HCT116 (cell line): ENCODE data around the gene LGR6. TPM values are rescaled to one million over a fixed set of nuclear protein-coding genes. Genes with fewer than 3 reads are reported as not detected.

Experiments
- ATAC-seq: fragments of 200-7000 bp; cut with Tn5 transposase; 2 replicates; pipeline ENCODE4 v1.9.1; 2020; ENCODE audit warnings: mild to moderate bottlenecking, moderate library complexity
- BruUV-seq: library from RNA; stranded (reverse); fragments of 400-500 nt; replicated peaks from 2 replicates; lab custom pipeline; 2021; lab: Mats Ljungman, UMichigan
- CTCF ChIA-PET: fragments of 300-600 bp; sonication (Branson Sonifier 250); formaldehyde crosslinking; loops from one replicate; lab custom pipeline; 2021; ENCODE audit warnings: antibody characterized with exemption; lab: Charles Lee
- POLR2A ChIA-PET: fragments of 300-600, 350-600 bp; sonication (Branson Sonifier 250); formaldehyde crosslinking; loops from one replicate; lab custom pipeline; 2021; ENCODE audit warnings: antibody characterized with exemption; lab: Charles Lee
- RAD21 ChIA-PET, 2 experiments: fragments of 300-600 bp; sonication (Branson Sonifier 250); formaldehyde crosslinking; loops; one replicate each; lab custom pipeline; 2023; ENCODE audit warnings: low total read pairs in 2 of 2; ENCODE audit not compliant: uncharacterized antibody in 2 of 2, unreplicated experiment in 2 of 2, low non-redundant PET in 1 of 2; lab: Charles Lee
- DNase-seq: peaks from one replicate; pipeline ENCODE4 v3.0.0-alpha.2; 2010; ENCODE audit warnings: low read depth, low spot score
- H2AFZ ChIP-seq: fragments of 200-600 bp; shearing (Covaris generic), sonication (generic); 2 replicates; pipeline ENCODE4 v1.6.1; 2017; ENCODE audit warnings: low read depth, mixed run types, mixed read lengths, antibody characterized with exemption, low read length; ENCODE audit not compliant: poor library complexity, severe bottlenecking
- H3K27ac ChIP-seq: 2 replicates; pipeline ENCODE4 v1.5.1; 2012; ENCODE audit warnings: low read depth, low read length
- H3K27me3 ChIP-seq: fragments of 200-600 bp; sonication (generic); 2 replicates; pipeline ENCODE4 v1.6.1; 2016; ENCODE audit warnings: mixed run types, low read length, mixed read lengths; ENCODE audit not compliant: insufficient read depth
- H3K36me3 ChIP-seq, 2 experiments: fragments of 200-500 bp in 1 of 2; fragments of 200-600 bp in 1 of 2; sonication (Bioruptor generic) in 1 of 2; sonication (generic) in 1 of 2; 2 replicates each; pipeline versions ENCODE4 v1.5.1 to v1.6.1; 2014 to 2016; ENCODE audit warnings: low read length in 2 of 2, inconsistent platforms in 1 of 2, mixed read lengths in 1 of 2, mixed run types in 1 of 2; ENCODE audit not compliant: insufficient read depth in 2 of 2, control insufficient read depth in 1 of 2
- H3K4me1 ChIP-seq, 2 experiments: fragments of 200-600 bp in 1 of 2; sonication (generic) in 1 of 2; 2 replicates each; pipeline versions ENCODE4 v1.5.1 to v1.6.1; 2012 to 2017; ENCODE audit warnings: low read length in 2 of 2, inconsistent platforms in 1 of 2, mild to moderate bottlenecking in 1 of 2, mixed read lengths in 1 of 2, mixed run types in 1 of 2, moderate library complexity in 1 of 2; ENCODE audit not compliant: insufficient read depth in 2 of 2, control insufficient read depth in 1 of 2
- H3K4me2 ChIP-seq: fragments of 200-600 bp; sonication (generic); 2 replicates; pipeline ENCODE4 v1.6.1; 2017; ENCODE audit warnings: mixed run types, low read length, mixed read lengths
- H3K4me3 ChIP-seq, 2 experiments: fragments of 200-600 bp in 1 of 2; sonication (generic) in 1 of 2; replicated peaks in 1 of 2; 2 replicates each; pipeline ENCODE4 v1.5.1; 2011 to 2016; ENCODE audit warnings: low read length in 2 of 2, control low read depth in 1 of 2, low read depth in 1 of 2, mild to moderate bottlenecking in 1 of 2, mixed read lengths in 1 of 2, mixed run types in 1 of 2
- H3K79me2 ChIP-seq: fragments of 200-600 bp; sonication (generic); 2 replicates; pipeline ENCODE4 v1.6.1; 2017; ENCODE audit warnings: mild to moderate bottlenecking, mixed run types, low read length, moderate library complexity, mixed read lengths; ENCODE audit not compliant: insufficient read depth
- H3K9ac ChIP-seq: fragments of 200-600 bp; sonication (generic); 2 replicates; pipeline ENCODE4 v1.6.1; 2016; ENCODE audit warnings: low read length, mixed read lengths
- H3K9me2 ChIP-seq: fragments of 200-600 bp; sonication (generic), shearing (Covaris generic); 2 replicates; pipeline ENCODE4 v1.6.1; 2017; ENCODE audit warnings: mixed run types, mild to moderate bottlenecking, moderate library complexity; ENCODE audit not compliant: insufficient read depth
- H3K9me3 ChIP-seq, 2 experiments: fragments of 200-500 bp in 1 of 2; fragments of 200-600 bp in 1 of 2; sonication (Bioruptor generic) in 1 of 2; sonication (generic) in 1 of 2; 2 replicates each; pipeline ENCODE4 v1.6.1; 2014 to 2017; ENCODE audit warnings: low read length in 2 of 2, mixed read lengths in 2 of 2, inconsistent platforms in 1 of 2, low read depth in 1 of 2, mild to moderate bottlenecking in 1 of 2, mixed run types in 1 of 2, moderate library complexity in 1 of 2; ENCODE audit not compliant: control insufficient read depth in 1 of 2, insufficient read depth in 1 of 2
- H4K20me1 ChIP-seq: fragments of 200-600 bp; sonication (generic), shearing (Covaris generic); 2 replicates; pipeline ENCODE4 v1.6.1; 2017; ENCODE audit warnings: mixed run types, mild to moderate bottlenecking, moderate library complexity; ENCODE audit not compliant: insufficient read depth
- CBX3 ChIP-seq: IDR thresholded peaks from 2 replicates; pipeline ENCODE4 v1.6.1; 2012; ENCODE audit warnings: low read depth
- CEBPB ChIP-seq: IDR thresholded peaks from 2 replicates; pipeline ENCODE4 v1.6.1; 2012; ENCODE audit warnings: low read depth
- CTCF ChIP-seq, 3 experiments: fragments of 200-600 bp in 1 of 3; sonication (generic) in 1 of 3; IDR thresholded peaks in 2 of 3; conservative IDR thresholded peaks in 1 of 3; 2 replicates each; pipeline ENCODE4 v1.5.1; 2012 to 2017; ENCODE audit warnings: low read depth in 2 of 3, low read length in 2 of 3, antibody characterized with exemption in 1 of 3, borderline replicate concordance in 1 of 3, control low read depth in 1 of 3, mild to moderate bottlenecking in 1 of 3, mixed read lengths in 1 of 3, mixed run types in 1 of 3, moderate library complexity in 1 of 3; ENCODE audit not compliant: insufficient read depth in 1 of 3
- EGR1 ChIP-seq: IDR thresholded peaks from 2 replicates; pipeline ENCODE4 v1.6.1; 2012; ENCODE audit warnings: low read depth
- ELF1 ChIP-seq: IDR thresholded peaks from 2 replicates; pipeline ENCODE4 v1.6.1; 2012; ENCODE audit warnings: low read depth, borderline replicate concordance
- POLR2A ChIP-seq: IDR thresholded peaks from 2 replicates; pipeline ENCODE4 v1.7.0; 2011; ENCODE audit warnings: borderline replicate concordance; ENCODE audit not compliant: insufficient read depth, insufficient read length; ENCODE audit errors: extremely low read depth
- POLR2AphosphoS5 ChIP-seq: IDR thresholded peaks from 2 replicates; pipeline ENCODE4 v1.6.1; 2011; ENCODE audit warnings: mild to moderate bottlenecking, low read depth, low read length, moderate library complexity
- SIN3A ChIP-seq: IDR thresholded peaks from 2 replicates; pipeline ENCODE4 v1.6.1; 2012; ENCODE audit warnings: low read depth
- SP1 ChIP-seq: IDR thresholded peaks from 2 replicates; pipeline ENCODE4 v1.6.1; 2012; ENCODE audit warnings: low read depth
- SRF ChIP-seq: IDR thresholded peaks from 2 replicates; pipeline ENCODE4 v1.6.1; 2012; ENCODE audit warnings: low read depth
- TCF7L2 ChIP-seq: IDR thresholded peaks from 2 replicates; pipeline ENCODE4 v1.7.0; 2011; ENCODE audit warnings: borderline replicate concordance, inconsistent platforms; ENCODE audit not compliant: insufficient read depth, insufficient read length; ENCODE audit errors: extremely low read depth
- YY1 ChIP-seq: IDR thresholded peaks from 2 replicates; pipeline ENCODE4 v1.6.1; 2011; ENCODE audit warnings: low read length, low read depth, moderate library complexity, mild to moderate bottlenecking; ENCODE audit not compliant: insufficient replicate concordance; ENCODE audit errors: extremely low read depth
- ZFX ChIP-seq: fragments of 450-650 bp; IDR thresholded peaks from 2 replicates; pipeline ENCODE4 v1.6.1; 2017
- intact Hi-C: fragments of 100-400 bp; cut with micrococcal nuclease; formaldehyde crosslinking; loops from 2 replicates; pipeline ENCODE4 v1.10.0; 2022
- total RNA-seq: library from RNA; stranded (reverse); gene quantifications from one replicate; pipeline ENCODE4 v1.2.1, GENCODE V29; 2021; ENCODE audit not compliant: unreplicated experiment
- TF ChIP-seq, protein P1 (sequence below): IDR thresholded peaks from 2 replicates; pipeline ENCODE4 v1.6.1; 2012
- TF ChIP-seq, protein P2 (sequence below): IDR thresholded peaks from 2 replicates; pipeline ENCODE4 v1.6.1; 2012

LGR6 gene
- total RNA-seq, 1 experiment from 2014 or later: 0.20 TPM

DNA sequence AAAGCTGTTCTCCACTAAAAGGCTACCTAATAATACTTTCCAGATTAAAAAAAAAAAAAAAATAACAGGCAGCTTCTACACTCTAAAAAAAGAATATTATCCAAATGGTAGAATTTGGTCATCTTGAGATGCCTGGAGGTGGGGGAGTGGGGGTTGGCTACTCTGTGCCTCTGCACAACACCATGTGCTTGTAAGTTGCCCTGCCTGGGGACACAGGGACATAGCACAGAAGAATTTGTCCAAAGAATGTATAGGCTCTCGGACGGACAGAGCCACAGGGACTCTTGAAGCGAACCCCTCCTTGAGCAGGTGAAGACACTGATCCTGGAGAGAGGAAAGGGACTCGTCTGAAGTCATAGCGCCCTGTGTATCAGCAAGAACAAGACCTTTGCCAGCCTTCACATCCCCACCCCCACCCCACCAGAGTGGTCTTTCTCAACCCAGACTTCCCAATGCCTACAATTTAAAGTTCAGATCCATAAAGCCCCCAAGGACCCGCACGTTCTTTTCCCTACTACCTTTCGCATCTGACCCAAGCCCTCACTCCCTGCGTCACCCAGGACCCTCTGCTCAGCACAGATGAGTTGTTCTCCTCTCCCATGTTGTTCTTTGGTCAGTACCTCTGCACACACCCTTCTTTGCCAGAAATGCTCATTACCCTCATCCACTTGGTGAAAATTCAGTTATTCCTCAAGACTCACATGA is 72.6 kb downstream of the LGR6 start:
- ChIA-PET POLR2A (no interaction called here), CTCF (no interaction called here), RAD21 (no interaction called here)
- H3K9ac ChIP-seq: no peak overlapping the region
- H3K9me2 ChIP-seq: no peaks in the 10 kb centered on the region
- BruUV-seq: no TSS peak
- DNase-seq (no peak), ATAC-seq (no peak)
- no peaks in the 10 kb centered on the region for H4K20me1 ChIP-seq
- H3K9me3 ChIP-seq: no peaks in the 10 kb centered on the region
- H3K79me2 ChIP-seq: no peaks in the 10 kb centered on the region
- H3K27me3 ChIP-seq: peaks cover 57% of the 10 kb centered on the region
- no peak overlapping the region for H3K27ac ChIP-seq
- no peak for TF ChIP-seq TCF7L2
- TF ChIP-seq ELF1: no peak
- no peak for TF ChIP-seq YY1
- no peak for TF ChIP-seq POLR2A
- no peak for TF ChIP-seq SRF
- no peak for TF ChIP-seq SIN3A
- TF ChIP-seq CEBPB: no peak
- TF ChIP-seq ZFX: no peak
- no peaks in the 10 kb centered on the region for H3K4me1 ChIP-seq
- H3K4me2 ChIP-seq: no peak overlapping the region
- no peak overlapping the region for H3K4me3 ChIP-seq
- intact Hi-C loops: no loop called here
- no peak overlapping the region for H2AFZ ChIP-seq
- H3K36me3 ChIP-seq: no peaks in the 10 kb centered on the region

GRCh38 chr1:202268032-202268431 is 74.4 kb downstream of the LGR6 start:
- ATAC-seq (no peak), DNase-seq (no peak)
- Histone ChIP-seq H3K9me3 (no peaks in the 10 kb centered on the region), H3K79me2 (no peaks in the 10 kb centered on the region), H2AFZ (no peak overlapping the region), H3K4me3 (no peak overlapping the region), H3K9ac (no peak overlapping the region), H3K4me2 (no peak overlapping the region), H4K20me1 (no peaks in the 10 kb centered on the region), H3K9me2 (no peaks in the 10 kb centered on the region), H3K4me1 (no peaks in the 10 kb centered on the region), H3K27ac (no peak overlapping the region), H3K27me3 (peaks cover 58% of the 10 kb centered on the region), H3K36me3 (no peaks in the 10 kb centered on the region)
- intact Hi-C loops: no loop called here
- TF ChIP-seq SIN3A (no peak), POLR2AphosphoS5 (no peak), TCF7L2 (no peak), CBX3 (no peak), YY1 (no peak), EGR1 (no peak), SP1 (no peak), ZFX (no peak), CTCF (IDR thresholded peaks at IDR 0.05 in 2 of 3, conservative IDR thresholded peaks at IDR 0.05 in 1 of 3; ENCODE audit: borderline replicate concordance in 1 of 3, insufficient read depth in 1 of 3, low read depth in 2 of 3, low read length in 2 of 3) (no peak)
- TF ChIP-seq, protein P1, sequence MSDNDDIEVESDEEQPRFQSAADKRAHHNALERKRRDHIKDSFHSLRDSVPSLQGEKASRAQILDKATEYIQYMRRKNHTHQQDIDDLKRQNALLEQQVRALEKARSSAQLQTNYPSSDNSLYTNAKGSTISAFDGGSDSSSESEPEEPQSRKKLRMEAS: no peak
- TF ChIP-seq, protein P2, sequence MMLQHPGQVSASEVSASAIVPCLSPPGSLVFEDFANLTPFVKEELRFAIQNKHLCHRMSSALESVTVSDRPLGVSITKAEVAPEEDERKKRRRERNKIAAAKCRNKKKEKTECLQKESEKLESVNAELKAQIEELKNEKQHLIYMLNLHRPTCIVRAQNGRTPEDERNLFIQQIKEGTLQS: no peak
- ChIA-PET RAD21 (no interaction called here), CTCF (no interaction called here), POLR2A (no interaction called here)
- BruUV-seq: no TSS peak
